ENCODE measurements around the gene PRAMEF7.
"Not testable (repeated sequence)": the region's sequence is repeated elsewhere in the genome, so short reads cannot be mapped to it uniquely, and the experiment has no call there.

Gene PRAMEF7

DNA sequence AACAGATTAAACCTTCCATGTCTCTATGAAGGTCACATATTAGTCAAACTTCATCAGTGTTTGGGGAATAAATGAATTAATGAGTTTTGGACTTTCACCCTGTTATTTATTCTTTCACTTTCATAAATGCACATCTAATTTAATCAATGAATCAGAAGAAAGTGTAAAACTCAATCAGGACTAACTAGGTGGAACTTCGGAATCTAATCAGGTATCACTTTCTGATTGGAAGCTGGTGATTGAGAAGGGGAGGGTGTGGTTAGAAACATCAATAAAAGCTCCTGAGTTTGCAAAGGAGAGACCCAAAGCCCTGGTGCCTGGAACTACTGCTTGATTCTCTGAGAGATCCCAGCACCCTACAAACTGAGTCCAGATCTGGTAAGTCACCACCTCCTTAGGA is at the start of gene PRAMEF7:
PRAMEF7 (plus strand) TSS at position 301 of the 400 bp plus-strand sequence. CDS start 1,083 bp downstream, outside the sequence.
- DNase-seq = not testable (repeated sequence)

DNA sequence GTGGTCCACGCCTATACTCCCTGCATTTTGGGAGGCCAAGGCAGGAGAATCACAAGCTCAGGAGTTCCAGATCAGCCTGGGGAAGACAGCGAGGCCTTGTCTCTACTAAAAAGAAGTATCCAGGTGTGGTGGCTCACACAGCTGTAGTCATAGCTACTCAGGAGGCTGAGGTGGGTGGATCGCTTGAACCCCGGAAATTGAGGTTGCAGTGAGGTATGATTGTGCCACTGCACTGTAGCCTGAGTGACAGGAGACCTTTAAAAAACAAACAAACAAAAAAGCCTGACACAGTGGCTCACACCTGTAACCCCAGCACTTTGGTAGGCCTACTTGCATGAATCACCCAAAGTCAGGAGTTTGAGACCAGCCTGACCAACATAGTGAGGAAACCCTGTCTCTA is 38.0 kb upstream of the PRAMEF7 start:
- DNase-seq = not testable (repeated sequence)

DNA sequence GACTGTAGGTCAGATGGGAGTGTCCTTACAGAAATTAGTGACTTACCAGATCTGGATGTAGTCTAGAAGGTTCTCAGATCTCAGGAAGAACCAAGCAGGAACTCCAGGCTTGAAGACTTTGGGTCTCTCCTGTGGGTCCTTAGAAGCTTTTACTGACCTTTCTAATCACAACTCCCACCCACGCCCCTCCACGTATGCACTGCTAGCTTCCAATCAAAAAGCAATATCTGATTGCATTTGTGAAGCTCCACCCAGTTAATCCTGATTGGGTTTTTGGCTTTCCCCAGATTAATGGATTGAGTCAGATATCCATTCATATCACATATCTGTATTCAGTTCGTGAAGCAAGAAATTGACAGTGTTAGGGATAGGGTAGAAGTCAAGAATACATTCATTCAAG is 30.3 kb upstream of the PRAMEF7 start, which contains the start of gene PRAMEF4:
PRAMEF4 (minus strand) TSS at position 101 of the 400 bp plus-strand sequence. CDS start 2,807 bp downstream, outside the sequence.
- DNase-seq = not testable (repeated sequence)

DNA sequence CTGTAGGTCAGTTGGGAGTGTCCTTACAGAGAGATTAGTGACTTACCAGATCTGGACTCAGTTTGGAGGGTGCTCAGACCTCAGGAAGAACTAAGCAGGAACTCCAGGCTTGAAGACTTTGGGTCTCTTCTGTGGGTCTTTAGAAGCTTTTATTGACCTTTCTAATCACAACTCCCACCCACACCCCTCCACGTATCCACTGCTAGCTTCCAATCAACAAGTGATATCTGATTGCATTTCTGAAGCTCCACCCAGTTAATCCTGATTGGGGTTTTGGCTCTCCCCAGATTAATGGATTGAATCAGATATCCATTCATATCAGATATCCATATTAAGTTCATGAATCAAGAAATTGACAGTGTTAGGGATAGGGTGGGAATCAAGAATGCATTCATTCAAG is 18.2 kb upstream of the PRAMEF7 start, which contains the start of gene PRAMEF10:
PRAMEF10 (minus strand) TSS at position 101 of the 400 bp plus-strand sequence. CDS start 2,423 bp downstream, outside the sequence.
- not testable (repeated sequence) for DNase-seq

DNA sequence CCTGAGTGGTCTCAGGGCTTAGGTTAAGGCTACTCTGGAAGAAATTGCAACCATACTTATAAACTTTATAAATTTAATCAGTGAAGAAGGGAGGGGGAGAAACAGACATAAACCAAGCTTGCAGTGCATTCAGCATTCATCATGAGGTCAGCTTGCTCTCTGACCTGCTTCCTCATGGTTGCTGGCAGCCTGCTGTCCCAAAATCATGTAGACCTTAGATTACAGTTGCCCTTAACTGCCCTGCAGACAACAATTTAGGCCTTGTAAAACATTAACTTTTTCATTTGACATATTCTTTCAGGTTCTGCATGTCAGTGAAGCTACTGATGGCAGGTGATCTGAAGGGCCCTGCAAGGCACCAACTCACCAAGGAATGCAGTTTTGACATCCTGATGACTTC is 17.2 kb upstream of the PRAMEF7 start:
- DNase-seq = not testable (repeated sequence)

DNA sequence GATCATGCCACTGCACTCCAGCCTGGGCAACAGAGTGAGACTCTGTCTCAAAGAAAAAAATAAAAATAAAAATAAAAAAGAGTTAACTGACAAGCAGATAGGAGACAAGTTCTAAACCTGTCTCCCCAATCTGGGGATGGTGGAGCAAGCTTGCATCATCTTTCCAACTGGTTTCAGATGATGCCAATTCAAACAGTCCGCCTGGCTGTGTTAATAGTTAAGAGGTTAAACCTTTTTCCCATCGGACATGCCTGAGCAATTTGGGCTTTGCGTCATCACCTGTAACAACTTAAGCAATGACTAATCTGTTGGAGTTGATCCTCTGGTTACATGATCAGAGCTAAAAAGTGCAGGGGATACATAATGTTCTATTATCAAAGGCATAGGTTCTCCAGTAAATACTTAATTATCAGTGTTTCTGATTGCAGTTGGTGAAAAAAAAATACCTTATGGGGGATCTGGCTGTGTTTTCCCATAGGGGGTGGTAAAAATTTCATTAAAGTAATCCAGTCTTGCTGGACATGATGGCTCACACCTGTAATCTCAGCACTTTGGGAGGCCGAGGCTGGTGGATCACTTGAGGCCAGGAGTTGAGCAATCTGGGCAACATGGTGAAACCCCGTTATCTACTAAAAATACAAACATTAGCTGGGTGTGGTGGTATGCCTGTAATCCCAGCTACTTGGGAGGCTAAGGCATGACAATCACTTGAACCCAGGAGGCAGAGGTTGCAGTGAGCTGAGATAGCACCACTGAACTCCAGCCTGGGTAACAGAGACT is 12.4 kb upstream of the PRAMEF7 start:
- not testable (repeated sequence) for DNase-seq

DNA sequence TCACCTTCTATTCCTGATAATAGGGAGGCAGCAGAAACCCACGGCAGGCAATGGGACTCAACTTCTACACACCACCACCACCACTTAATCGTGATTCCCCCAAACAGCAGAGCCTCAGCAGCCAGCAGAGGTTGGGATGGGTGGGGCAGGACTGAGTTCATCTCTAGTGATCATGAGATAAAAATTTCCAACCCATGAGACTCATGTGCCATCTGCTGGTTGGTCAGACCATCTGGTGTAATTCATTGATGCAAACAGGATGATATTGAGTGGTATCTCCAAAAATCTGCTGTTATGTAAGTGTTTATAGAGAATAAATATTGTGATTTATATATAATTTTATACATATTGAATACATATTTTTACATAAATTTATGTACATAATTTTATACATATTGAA is 5.3 kb downstream of the PRAMEF7 start:
- DNase-seq = not testable (repeated sequence)

DNA sequence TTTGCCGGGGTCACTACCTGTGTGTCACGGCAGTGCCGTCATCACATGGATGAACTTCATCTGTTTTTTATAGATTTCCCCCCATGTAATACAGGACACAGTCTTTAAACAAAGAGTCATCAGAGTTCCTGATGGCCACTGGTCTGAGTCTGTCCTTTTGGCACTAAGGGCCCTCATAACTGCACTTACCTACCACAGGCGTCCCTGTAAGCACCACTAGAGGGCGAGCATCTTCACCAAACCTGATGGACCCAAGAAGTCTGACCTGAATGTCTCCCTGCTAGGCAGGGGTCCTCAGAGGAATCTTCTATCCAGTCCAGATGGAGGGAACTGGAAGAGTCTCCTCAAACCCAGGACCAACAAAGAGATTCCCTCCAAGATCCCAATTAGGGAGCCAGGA is 8.0 kb downstream of the PRAMEF7 start:
- not testable (repeated sequence) for DNase-seq

DNA sequence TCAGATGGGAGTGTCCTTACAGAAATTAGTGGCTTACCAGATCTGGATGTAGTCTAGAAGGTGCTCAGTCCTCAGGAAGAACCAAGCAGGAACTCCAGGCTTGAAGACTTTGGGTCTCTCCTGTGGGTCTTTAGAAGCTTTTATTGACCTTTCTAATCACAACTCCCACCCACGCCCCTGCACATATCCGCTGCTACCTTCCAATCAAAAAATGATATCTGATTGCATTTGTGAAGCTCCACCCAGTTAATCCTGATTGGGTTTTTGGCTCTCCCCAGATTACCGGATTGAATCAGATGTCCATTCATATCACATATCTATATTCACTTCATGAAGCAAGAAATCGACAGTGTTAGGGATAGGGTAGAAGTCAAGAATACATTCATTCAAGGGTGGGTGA is 31.1 kb downstream of the PRAMEF7 start, which contains the start of gene PRAMEF6:
PRAMEF6 (minus strand) TSS at position 101 of the 400 bp plus-strand sequence. CDS start 5,062 bp downstream, outside the sequence.
- not testable (repeated sequence) for DNase-seq

All from NCI-H748 treated with DMSO at 0.1 percent for 48 hours (cell line).